GM19455 (cell line): Measurements from ENCODE around the gene TMC4.

ENCODE experiments used
- ATAC-seq: cut with Tn5 transposase; IDR thresholded peaks from one replicate; pipeline ENCODE4 v1.9.1; 2021; ENCODE audit not compliant: unreplicated experiment

TMC4 gene

GRCh38 chr19:54155694-54156093 is 17.3 kb downstream of the TMC4 start:
- ATAC-seq, result no peak

- ATAC-seq, result no peak
Measured at GRCh38 chr19:54154603-54155345, 18.2 kb downstream of the TMC4 start.

GRCh38 chr19:54153731-54154326 is 19.1 kb downstream of the TMC4 start:
- ATAC-seq, result no peak

- no peak for ATAC-seq
Measured at GRCh38 chr19:54152878-54153524, 20.0 kb downstream of the TMC4 start.

GRCh38 chr19:54152267-54152666 is 20.7 kb downstream of the TMC4 start:
- no peak for ATAC-seq

- no peak for ATAC-seq
Measured at GRCh38 chr19:54151362-54152035, 21.5 kb downstream of the TMC4 start.

- no peak for ATAC-seq
Measured at GRCh38 chr19:54149021-54149812, 23.7 kb downstream of the TMC4 start.

GRCh38 chr19:54148158-54148557 is 24.8 kb downstream of the TMC4 start:
- no peak for ATAC-seq

- ATAC-seq, result no peak
Measured at GRCh38 chr19:54147676-54148075, 25.3 kb downstream of the TMC4 start.

GRCh38 chr19:54145541-54146158 is 27.3 kb downstream of the TMC4 start:
- no peak for ATAC-seq

GRCh38 chr19:54142166-54142780 is 30.7 kb downstream of the TMC4 start:
- ATAC-seq, result no peak

- ATAC-seq, result no peak
Measured at GRCh38 chr19:54141356-54141755, 31.6 kb downstream of the TMC4 start.

- no peak for ATAC-seq
Measured at GRCh38 chr19:54138489-54139256, 34.3 kb downstream of the TMC4 start.

GRCh38 chr19:54137699-54138488 is 35.1 kb downstream of the TMC4 start, which contains the start of gene CNOT3:
TSS of gene CNOT3 (plus strand) at chr19:54137762. CDS start at chr19:54142979, 5,217 bp downstream.
- ATAC-seq, result no peak

- peak; percentile 78 for ATAC-seq
Measured at GRCh38 chr19:54136864-54137698, 35.9 kb downstream of the TMC4 start.

GRCh38 chr19:54136086-54136863 is 36.7 kb downstream of the TMC4 start:
- no peak for ATAC-seq
